ENCODE measurements around the gene TMEM205. TPM values are rescaled to one million over a fixed set of nuclear protein-coding genes. Genes with fewer than 3 reads are reported as not detected.

The TMEM205 gene
- total RNA-seq, 1 donor from 2014 or later: 31.2 TPM

GRCh38 chr19:11296264-11296663 lies 49.8 kb downstream of the TMEM205 start:
- H3K4me3 Mint-ChIP-seq: no peak overlapping the region
- intact Hi-C loops (cut with micrococcal nuclease): no loop called here
- peaks cover 20% of the 10 kb centered on the region for H3K27me3 Mint-ChIP-seq (ENCODE audit: insufficient read depth)

GRCh38 chr19:11295665-11296245 lies 50.3 kb downstream of the TMEM205 start, which contains the start of gene TSPAN16:
TSPAN16 (plus strand) TSS chr19:11296160; CDS start chr19:11296298, 138 bp downstream.
- intact Hi-C loops (cut with micrococcal nuclease): loop anchor here (2.0 kb wide), 1 partner anchor 291 kb away; no protein-coding TSS in a partner anchor
- peaks cover 10% of the 10 kb centered on the region for H3K4me1 Mint-ChIP-seq (ENCODE audit: low read depth)
- no peak for DNase-seq (ENCODE audit: low spot score)
- no peaks in the 10 kb centered on the region for H3K9me3 Mint-ChIP-seq
- peaks cover 20% of the 10 kb centered on the region for H3K27me3 Mint-ChIP-seq (ENCODE audit: insufficient read depth)
- no peaks in the 10 kb centered on the region for H3K36me3 Mint-ChIP-seq (ENCODE audit: low read depth)
- no peak within 1 kb of the TSS for H3K4me3 Mint-ChIP-seq
- H3K27ac Mint-ChIP-seq: no peak within 1 kb of the TSS

More at GRCh38 chr19:11296264-11296663, 49.8 kb downstream of the TMEM205 start:
- Mint-ChIP-seq H3K36me3 (ENCODE audit: low read depth) (no peaks in the 10 kb centered on the region), H3K27ac (no peak overlapping the region), H3K9me3 (no peaks in the 10 kb centered on the region), H3K4me1 (ENCODE audit: low read depth) (peaks cover 10% of the 10 kb centered on the region)
- no peak for DNase-seq (ENCODE audit: low spot score)

DNA sequence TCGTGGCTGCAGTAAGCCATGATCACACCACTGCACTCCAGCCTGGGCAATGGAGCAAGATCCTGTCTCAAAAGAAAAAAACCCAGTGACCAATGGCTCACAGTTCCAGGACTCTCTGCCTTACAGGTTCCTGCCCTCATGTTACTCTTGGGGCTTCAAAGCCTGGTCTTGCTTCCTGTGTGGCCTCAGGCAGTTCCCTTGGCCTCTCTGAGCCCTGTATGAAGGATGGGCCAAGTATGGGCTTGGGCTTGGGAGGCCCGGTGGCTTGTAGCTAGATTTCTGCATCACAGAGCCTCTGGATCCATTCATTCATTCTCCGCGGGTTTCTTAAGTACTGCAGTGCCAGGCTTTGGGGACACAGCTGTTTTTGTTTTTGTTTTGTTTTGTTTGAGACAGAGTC lies 50.9 kb downstream of the TMEM205 start:
- Mint-ChIP-seq H3K9me3 (no peaks in the 10 kb centered on the region), H3K36me3 (ENCODE audit: low read depth) (no peaks in the 10 kb centered on the region), H3K27me3 (ENCODE audit: insufficient read depth) (peaks cover 17% of the 10 kb centered on the region), H3K4me3 (no peak overlapping the region), H3K27ac (no peak overlapping the region), H3K4me1 (ENCODE audit: low read depth) (peaks cover 10% of the 10 kb centered on the region)
- intact Hi-C loops (cut with micrococcal nuclease): loop anchor here (2.0 kb wide), 1 partner anchor 292 kb away; no protein-coding TSS in a partner anchor
- DNase-seq (ENCODE audit: low spot score): no peak

- Mint-ChIP-seq H3K36me3 (ENCODE audit: low read depth) (no peaks in the 10 kb centered on the region), H3K27ac (no peak overlapping the region), H3K9me3 (no peaks in the 10 kb centered on the region), H3K4me3 (peak overlapping the region; percentile 49), H3K27me3 (ENCODE audit: insufficient read depth) (peaks cover 20% of the 10 kb centered on the region), H3K4me1 (ENCODE audit: low read depth) (peaks cover 10% of the 10 kb centered on the region)
- DNase-seq (ENCODE audit: low spot score): peak; percentile 72
- intact Hi-C loops (cut with micrococcal nuclease): loop anchor here (1.0 to 5.0 kb wide), 5 partner anchors 54 to 293 kb away; partner anchors contain the start of genes CCDC159, ODAD3, PRKCSH and SWSAP1
Observed at GRCh38 chr19:11293433-11294389, 52.4 kb downstream of the TMEM205 start.

Other genes starting within 250 kb of the TMEM205 start
- gene SPC24, start 190.5 kb downstream of the TMEM205 start, total RNA-seq: 30.3 and 30.4 TPM in 2 replicates
- gene KANK2, start 148.7 kb downstream of the TMEM205 start, total RNA-seq: 2.7 and 3.9 TPM in 2 replicates
- gene ANGPTL8, start 106.6 kb downstream of the TMEM205 start, total RNA-seq: not detected in 2 replicates
- 1.1 and 1.2 TPM in 2 replicates for gene DOCK6, start 83.7 kb downstream of the TMEM205 start, total RNA-seq
- gene TSPAN16, start 50.1 kb downstream of the TMEM205 start, total RNA-seq: not detected in 2 replicates
- 5.9 and 6.9 TPM in 2 replicates for gene RAB3D, start 6.6 kb downstream of the TMEM205 start, total RNA-seq
- 10.7 and 14.4 TPM in 2 replicates for gene CCDC159, start 251 bp upstream of the TMEM205 start, total RNA-seq
- 2.0 TPM in 2 replicates for gene PLPPR2, start 9.2 kb upstream of the TMEM205 start, total RNA-seq
- 3.2 and 3.9 TPM in 2 replicates for gene SWSAP1, start 28.4 kb upstream of the TMEM205 start, total RNA-seq
- 7.3 and 7.9 TPM in 2 replicates for gene EPOR, start 38.0 kb upstream of the TMEM205 start, total RNA-seq
- gene RGL3, start 73.0 kb upstream of the TMEM205 start, total RNA-seq: not detected in 2 replicates
- not detected in 2 replicates for gene ODAD3, start 88.9 kb upstream of the TMEM205 start, total RNA-seq
- 322 and 334 TPM in 2 replicates for gene PRKCSH, start 89.4 kb upstream of the TMEM205 start, total RNA-seq
- 0.34 TPM in 1 of 2 replicates, not detected in the other for gene ELAVL3, start 134.8 kb upstream of the TMEM205 start, total RNA-seq
- gene ZNF653, start 159.6 kb upstream of the TMEM205 start, total RNA-seq: 19.9 and 23.1 TPM in 2 replicates
- 37.3 and 38.8 TPM in 2 replicates for gene ECSIT, start 182.9 kb upstream of the TMEM205 start, total RNA-seq
- gene CNN1, start 192.6 kb upstream of the TMEM205 start, total RNA-seq: not detected in 2 replicates
- 76.7 and 77.6 TPM in 2 replicates for gene ELOF1, start 213.0 kb upstream of the TMEM205 start, total RNA-seq
- gene ACP5, start 231.4 kb upstream of the TMEM205 start, total RNA-seq: 12.0 and 13.4 TPM in 2 replicates